GM12891 (cell line): ENCODE measurements around the gene SLC38A7.
"Not testable (repeated sequence)": the region's sequence is repeated elsewhere in the genome, so short reads cannot be mapped to it uniquely, and the experiment has no call there.

Experiments used
- DNase-seq: peaks from one replicate; pipeline ENCODE4 v3.0.0; 2011; ENCODE audit warnings: low spot score; ENCODE audit not compliant: insufficient read length
- FAIRE-seq: peaks from 2 replicates; lab custom pipeline; 2011; peaks lifted over from hg19 to GRCh38; lab: Jason Lieb, UNC
- PAX5 ChIP-seq: IDR thresholded peaks from 2 replicates; pipeline ENCODE4 v1.6.1; 2011; ENCODE audit warnings: low read length, moderate library complexity, mild to moderate bottlenecking; ENCODE audit not compliant: insufficient read depth, severe bottlenecking
- POLR2A ChIP-seq: IDR thresholded peaks from 2 replicates; pipeline ENCODE4 v1.6.1; 2011; ENCODE audit warnings: low read depth, low read length, control low read depth
- POLR2AphosphoS5 ChIP-seq: IDR thresholded peaks from 2 replicates; pipeline ENCODE4 v1.6.1; 2011; ENCODE audit warnings: low read depth, low read length, control low read depth
- POU2F2 ChIP-seq: IDR thresholded peaks from 2 replicates; pipeline ENCODE4 v1.6.1; 2011; ENCODE audit warnings: low read depth, mild to moderate bottlenecking, control low read depth, low read length, moderate library complexity
- SPI1 ChIP-seq: IDR thresholded peaks from 2 replicates; pipeline ENCODE4 v1.6.1; 2011; ENCODE audit warnings: low read depth, low read length, control low read depth
- TAF1 ChIP-seq: IDR thresholded peaks from 2 replicates; pipeline ENCODE4 v1.6.1; 2011; ENCODE audit warnings: low read depth, low read length, control low read depth

Gene SLC38A7

DNA sequence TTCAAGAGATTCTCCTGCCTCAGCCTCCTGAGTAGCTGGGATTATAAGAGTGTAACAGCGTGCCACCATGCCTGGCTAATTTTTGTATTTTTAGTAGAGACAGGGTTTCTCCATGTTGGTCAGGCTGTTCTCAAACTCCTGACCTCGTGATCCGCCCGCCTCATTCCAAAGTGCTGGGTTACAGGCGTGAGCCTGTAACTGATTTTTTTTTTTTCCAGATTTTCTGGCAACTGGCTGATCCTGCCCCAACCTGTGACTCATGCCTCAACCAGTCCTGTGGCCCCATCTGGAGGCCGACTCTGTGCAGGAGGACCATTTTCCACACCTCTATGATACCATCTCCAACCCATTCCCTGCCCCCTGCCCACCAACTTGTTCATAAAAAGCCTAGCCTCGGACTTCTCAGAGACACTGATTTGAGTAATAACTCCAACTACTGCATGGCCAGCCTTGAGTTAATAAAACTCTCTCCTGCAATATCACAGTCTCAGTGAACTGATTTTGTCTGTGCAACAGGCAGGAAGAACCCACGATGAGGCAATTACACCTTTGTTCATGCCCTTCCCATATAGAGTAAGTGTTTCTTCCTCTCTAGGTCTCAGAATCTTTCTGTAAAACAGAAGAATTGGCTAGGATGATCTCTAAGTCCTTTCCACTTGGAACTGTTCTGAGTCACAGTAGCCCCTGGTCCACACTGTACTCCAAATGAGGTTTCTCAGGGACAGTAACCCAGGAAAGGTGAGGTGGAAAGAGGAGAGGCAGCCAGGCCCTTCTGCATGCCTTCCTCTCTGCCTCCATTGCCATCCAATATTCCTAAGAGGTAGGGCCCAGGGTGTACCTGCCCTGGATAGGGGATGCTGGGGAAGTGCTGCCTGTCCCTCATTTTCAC, 46.2 kb downstream of the SLC38A7 start:
- DNase-seq, result no peak
- TF ChIP-seq TAF1 (no peak), POU2F2 (no peak), SPI1 (no peak), POLR2A (no peak), PAX5 (no peak), POLR2AphosphoS5 (no peak)
- FAIRE-seq, result no peak

DNA sequence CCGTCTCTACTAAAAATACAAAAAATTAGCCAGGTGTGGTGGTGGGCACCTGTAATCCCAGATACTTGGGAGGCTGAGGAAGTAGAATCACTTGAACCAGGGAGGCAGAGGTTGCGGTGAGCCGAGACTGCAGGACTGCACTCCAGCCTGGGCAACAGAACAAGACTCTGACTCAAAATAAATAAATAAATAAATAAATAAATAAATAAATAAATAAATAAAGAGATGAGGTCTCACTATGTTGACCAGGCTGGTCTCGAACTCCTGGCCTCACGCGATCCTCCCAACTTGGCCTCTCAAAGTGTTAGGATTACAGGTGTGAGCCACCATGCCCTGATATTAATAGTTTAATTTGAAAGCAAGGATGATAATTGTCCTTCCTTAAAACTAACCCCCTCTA, 47.5 kb downstream of the SLC38A7 start:
- DNase-seq, FAIRE-seq: not testable (repeated sequence)

DNA sequence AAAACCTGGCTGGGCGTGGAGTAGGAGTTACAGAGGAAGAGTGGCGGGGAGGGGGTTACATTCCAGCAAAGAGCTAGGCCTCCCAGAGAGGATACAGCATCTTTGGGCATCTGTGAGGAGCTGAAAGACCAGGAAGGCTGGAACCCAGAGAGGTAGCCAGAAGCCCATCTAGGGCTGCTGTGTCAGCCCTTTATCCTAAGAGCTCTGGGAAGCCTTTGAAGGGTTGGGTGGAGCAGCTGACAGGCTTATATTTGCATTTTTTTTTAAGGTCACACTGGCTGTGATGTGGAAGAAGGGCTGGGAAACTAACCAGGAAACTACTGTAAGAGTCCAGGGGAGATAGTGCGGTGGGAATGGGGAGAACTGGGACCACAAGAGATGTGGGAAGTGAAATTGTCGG, 48.1 kb downstream of the SLC38A7 start:
- no peak for FAIRE-seq
- DNase-seq, result no peak
- TF ChIP-seq POLR2A, result no peak
- TF ChIP-seq TAF1, result no peak
- TF ChIP-seq SPI1, result no peak
- no peak for TF ChIP-seq PAX5
- TF ChIP-seq POU2F2, result no peak
- no peak for TF ChIP-seq POLR2AphosphoS5

DNA sequence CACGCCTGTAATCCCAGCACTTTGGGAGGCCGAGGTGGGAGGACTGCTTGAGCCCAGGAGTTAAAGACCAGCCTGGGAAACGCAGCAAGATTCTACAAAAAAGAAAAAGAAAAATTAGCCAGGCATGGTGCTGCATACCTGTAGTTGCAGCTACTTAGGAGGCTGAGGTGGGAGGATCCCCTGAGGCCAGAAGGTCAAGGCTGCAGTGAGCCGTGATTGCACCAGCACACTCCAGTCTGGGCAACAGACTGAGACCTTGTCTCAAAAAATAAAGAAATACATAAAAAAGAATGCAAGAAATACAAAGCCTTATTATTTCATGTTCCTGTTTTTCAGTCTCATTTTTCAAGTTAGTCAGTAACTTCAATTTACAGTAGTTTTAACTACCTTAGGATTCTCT, 49.1 kb downstream of the SLC38A7 start:
- FAIRE-seq, result no peak
- no peak for DNase-seq
- TF ChIP-seq TAF1, result no peak
- TF ChIP-seq PAX5, result no peak
- TF ChIP-seq POLR2A, result no peak
- no peak for TF ChIP-seq SPI1
- no peak for TF ChIP-seq POLR2AphosphoS5

DNA sequence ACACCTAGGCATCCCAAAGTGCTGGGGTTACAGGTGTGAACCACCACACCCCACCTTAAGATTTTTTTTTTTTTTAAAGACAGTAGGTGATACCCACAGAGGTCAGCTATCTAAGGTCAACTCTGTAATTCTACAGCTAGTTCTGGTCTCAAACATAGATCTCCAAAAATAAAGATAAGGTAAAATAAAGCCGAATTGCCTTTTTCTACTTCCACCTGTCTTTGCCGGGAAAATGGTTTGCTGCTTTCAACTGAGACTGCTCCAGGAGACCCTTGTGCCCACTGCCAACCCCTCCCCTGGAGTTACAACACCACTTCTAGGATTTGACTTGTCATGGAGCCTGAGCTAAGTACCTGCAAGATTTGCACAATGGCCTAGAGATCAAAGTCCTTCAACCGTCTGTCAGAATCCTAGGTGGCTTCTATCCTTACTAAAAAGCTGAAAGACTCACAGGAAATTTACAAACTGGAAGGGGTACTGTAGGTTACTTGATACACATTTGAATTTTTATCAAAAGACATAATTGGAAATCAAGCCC, 50.2 kb downstream of the SLC38A7 start:
- no peak for FAIRE-seq
- no peak for TF ChIP-seq POU2F2
- TF ChIP-seq TAF1, result no peak
- no peak for TF ChIP-seq POLR2AphosphoS5
- no peak for TF ChIP-seq SPI1
- TF ChIP-seq POLR2A, result no peak
- no peak for TF ChIP-seq PAX5
- no peak for DNase-seq

DNA sequence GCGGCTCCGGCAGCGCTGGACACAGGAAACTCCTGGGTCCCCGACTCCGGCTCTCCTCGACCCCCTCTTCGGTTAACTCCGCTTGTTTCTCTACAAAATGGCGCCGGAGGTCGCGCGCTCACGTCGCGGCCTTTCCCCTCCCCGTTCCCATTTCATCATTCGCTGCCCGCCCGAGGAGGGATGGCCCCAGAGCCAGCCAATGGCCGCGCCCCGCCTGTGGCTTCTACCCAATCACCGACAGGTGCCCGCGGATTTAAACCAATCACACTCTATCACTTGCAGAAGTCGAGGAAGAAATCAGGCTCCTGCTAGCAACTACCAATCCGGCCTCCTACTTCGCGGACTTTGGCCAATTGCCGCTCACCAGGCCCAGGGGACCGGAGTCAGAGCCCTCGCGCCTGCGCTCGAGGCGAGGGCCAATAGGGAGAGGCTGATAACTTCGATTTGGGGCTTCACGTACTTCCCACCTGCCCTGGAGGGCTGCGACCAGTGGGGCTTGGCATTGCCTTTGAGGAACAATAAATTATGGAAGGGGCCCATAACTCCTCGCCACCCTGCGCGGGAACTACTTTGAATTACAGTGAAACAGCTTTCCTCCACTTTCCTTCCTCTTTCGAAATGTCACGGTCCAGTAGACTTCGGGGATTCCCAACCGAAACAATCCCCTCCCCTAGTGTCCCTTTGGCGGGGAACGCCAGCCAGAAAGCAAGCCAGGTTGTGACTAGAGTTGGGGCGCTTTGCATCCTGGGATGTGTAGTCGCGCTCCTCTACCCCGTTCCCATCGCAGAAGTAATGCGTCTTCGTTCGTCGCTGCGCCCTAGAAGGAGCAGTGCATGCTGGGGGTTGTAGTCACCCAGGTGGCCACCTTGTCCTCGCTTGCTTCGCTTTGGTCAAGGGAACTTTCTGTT, 54.6 kb downstream of the SLC38A7 start, which contains the start of gene CNOT1:
CNOT1 (minus strand) TSS at position 94 of the 908 bp plus-strand sequence. CDS start 30,489 bp downstream, outside the sequence.
- DNase-seq (peak; percentile 79), FAIRE-seq (peak; percentile 98)
- TF ChIP-seq PAX5 (peak; percentile 97), TAF1 (peak; percentile 88; the same call in 1 of the 2 replicates), POU2F2 (peak; percentile 63), POLR2A (peak; percentile 75; the same call in 1 of the 2 replicates), SPI1 (0 out of 2 replicates have a peak, but pooled peaks have one; percentile 0), POLR2AphosphoS5 (peak; percentile 78; the same call in 1 of the 2 replicates)

DNA sequence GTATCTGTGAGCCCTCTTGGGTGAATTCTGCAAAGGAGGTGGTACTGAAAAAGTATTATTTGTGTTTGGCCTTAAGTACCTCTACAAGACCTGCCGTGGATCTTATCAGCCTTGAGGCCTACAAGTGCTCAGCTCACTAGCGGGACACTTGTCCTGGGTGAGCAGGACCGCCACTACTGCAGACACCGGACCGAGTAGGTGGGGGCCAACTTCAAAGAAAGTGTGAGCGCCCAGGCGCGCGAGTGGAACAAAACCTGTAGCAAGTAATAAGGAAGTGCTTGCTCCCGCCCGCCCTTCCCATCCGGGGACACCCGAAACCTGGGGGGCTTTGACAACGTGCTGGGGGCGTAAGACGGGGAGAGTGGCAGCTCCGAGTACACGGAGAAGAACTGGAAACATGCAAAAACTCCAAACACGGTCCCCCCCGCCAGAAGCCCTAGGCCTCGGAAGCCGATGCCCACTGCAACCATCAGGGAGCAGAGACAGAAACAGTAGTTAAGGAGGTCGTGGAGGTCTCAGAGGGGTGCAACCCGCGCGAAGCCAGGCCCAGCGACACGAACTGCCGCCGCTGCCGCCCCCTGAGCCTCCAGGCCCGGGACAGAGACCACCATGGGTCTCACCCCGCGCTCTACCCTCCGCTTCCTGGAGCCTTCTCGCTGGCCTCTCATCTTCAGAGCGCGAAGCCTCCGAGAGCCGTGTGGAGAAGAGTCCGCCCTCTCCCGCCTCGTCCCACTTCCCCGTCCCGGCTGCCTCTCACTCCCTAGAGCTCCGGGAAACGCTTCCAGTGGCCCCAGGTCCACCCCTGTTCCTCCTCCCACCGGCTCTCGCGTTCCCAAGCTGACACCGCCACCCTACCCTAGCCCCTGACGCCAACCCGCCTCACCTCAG, 55.5 kb downstream of the SLC38A7 start:
- FAIRE-seq (peak; percentile 26), DNase-seq (no peak)
- no peak; the same call in 1 of the 2 replicates for TF ChIP-seq POLR2A
- peak; percentile 15 for TF ChIP-seq TAF1
- no peak for TF ChIP-seq PAX5
- peak; percentile 74 for TF ChIP-seq SPI1
- no peak for TF ChIP-seq POLR2AphosphoS5

DNA sequence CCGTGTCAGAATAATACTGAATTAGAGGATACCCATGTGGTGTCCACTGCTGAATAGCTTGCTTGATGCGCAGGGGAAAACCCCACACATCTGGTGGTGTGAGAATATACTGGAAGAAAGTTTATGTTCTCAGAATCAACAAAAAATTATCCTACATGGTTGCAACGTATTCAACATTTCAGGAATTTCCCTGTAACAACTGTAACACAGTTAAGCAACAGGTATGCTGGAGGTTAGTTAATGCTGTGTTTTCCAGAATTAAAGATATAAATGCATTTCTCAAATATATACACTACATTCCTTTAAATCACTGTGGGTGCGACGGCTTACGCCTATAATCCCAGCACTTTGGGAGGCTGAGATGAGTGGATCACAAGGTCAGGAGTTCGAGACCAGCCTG, 60.4 kb downstream of the SLC38A7 start:
- TF ChIP-seq PAX5 (no peak), SPI1 (no peak), POU2F2 (no peak), POLR2A (no peak), TAF1 (no peak), POLR2AphosphoS5 (no peak)
- DNase-seq (no peak), FAIRE-seq (peak; percentile 38)

DNA sequence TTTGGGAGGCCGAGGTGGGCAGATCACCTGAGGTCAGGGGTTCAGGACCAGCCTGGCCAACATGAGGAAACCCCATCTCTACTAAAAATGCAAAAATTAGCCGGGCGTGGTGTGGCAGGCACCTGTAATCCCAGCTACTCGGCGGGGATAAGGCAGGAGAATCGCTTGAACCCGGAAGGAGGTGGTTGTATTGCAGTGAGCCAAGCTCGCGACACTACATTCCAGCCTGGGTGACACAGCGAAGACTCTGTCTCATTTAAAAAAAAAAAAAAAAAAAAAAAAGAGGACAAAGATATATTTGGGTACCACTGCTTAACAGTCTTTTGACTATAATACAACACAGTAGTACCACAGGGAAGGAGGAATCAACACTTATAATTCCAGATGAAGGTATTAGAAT, 64.2 kb downstream of the SLC38A7 start:
- no peak for FAIRE-seq
- TF ChIP-seq SPI1, result no peak
- TF ChIP-seq POLR2AphosphoS5, result no peak; the same call in 1 of the 2 replicates
- TF ChIP-seq PAX5, result no peak
- no peak for TF ChIP-seq TAF1
- TF ChIP-seq POLR2A, result no peak
- TF ChIP-seq POU2F2, result no peak
- no peak for DNase-seq
